ENCODE data around the gene EAPP.

DNA sequence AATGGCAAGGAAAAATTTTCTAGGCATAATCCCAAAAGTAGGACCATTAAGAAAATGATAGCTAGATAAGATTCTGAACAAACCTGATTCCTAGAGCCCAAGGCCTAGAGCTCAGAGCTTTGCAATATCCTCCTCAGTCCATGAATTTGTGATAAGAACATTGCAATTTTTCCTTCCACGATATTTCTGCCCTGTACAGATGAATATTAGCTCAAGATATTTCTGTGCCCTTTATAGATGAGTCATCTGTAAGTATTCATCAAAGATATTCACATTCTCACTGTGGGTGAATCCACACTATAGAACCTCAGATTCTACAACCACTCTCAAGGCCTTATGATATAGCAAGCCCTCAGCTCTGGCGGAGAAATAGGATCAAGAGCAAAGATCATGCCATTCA, 37.5 kb downstream of the EAPP start:
- TF ChIP-seq EP300 (IDR thresholded peaks at IDR 0.05; ENCODE audit: borderline replicate concordance in 1 of 2, control insufficient read depth in 1 of 2, low read depth in 2 of 2, low read length in 2 of 2) (no peak), SMC3 (IDR thresholded peaks at IDR 0.05; ENCODE audit: borderline replicate concordance, low read length) (no peak), ESRRA (IDR thresholded peaks at IDR 0.05; ENCODE audit: low read length) (no peak), EGR1 (IDR thresholded peaks at IDR 0.05; ENCODE audit: borderline replicate concordance in 1 of 2, low read depth in 2 of 2, low read length in 2 of 2) (no peak), ZZZ3 (IDR thresholded peaks at IDR 0.05; ENCODE audit: control insufficient read depth, insufficient read length, low read depth) (no peak), RB1 (IDR thresholded peaks at IDR 0.05; ENCODE audit: borderline replicate concordance) (no peak)
- TF ChIP-seq, protein P1, sequence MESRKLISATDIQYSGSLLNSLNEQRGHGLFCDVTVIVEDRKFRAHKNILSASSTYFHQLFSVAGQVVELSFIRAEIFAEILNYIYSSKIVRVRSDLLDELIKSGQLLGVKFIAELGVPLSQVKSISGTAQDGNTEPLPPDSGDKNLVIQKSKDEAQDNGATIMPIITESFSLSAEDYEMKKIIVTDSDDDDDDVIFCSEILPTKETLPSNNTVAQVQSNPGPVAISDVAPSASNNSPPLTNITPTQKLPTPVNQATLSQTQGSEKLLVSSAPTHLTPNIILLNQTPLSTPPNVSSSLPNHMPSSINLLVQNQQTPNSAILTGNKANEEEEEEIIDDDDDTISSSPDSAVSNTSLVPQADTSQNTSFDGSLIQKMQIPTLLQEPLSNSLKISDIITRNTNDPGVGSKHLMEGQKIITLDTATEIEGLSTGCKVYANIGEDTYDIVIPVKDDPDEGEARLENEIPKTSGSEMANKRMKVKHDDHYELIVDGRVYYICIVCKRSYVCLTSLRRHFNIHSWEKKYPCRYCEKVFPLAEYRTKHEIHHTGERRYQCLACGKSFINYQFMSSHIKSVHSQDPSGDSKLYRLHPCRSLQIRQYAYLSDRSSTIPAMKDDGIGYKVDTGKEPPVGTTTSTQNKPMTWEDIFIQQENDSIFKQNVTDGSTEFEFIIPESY (IDR thresholded peaks at IDR 0.05): no peak
- TF ChIP-seq, protein P2, sequence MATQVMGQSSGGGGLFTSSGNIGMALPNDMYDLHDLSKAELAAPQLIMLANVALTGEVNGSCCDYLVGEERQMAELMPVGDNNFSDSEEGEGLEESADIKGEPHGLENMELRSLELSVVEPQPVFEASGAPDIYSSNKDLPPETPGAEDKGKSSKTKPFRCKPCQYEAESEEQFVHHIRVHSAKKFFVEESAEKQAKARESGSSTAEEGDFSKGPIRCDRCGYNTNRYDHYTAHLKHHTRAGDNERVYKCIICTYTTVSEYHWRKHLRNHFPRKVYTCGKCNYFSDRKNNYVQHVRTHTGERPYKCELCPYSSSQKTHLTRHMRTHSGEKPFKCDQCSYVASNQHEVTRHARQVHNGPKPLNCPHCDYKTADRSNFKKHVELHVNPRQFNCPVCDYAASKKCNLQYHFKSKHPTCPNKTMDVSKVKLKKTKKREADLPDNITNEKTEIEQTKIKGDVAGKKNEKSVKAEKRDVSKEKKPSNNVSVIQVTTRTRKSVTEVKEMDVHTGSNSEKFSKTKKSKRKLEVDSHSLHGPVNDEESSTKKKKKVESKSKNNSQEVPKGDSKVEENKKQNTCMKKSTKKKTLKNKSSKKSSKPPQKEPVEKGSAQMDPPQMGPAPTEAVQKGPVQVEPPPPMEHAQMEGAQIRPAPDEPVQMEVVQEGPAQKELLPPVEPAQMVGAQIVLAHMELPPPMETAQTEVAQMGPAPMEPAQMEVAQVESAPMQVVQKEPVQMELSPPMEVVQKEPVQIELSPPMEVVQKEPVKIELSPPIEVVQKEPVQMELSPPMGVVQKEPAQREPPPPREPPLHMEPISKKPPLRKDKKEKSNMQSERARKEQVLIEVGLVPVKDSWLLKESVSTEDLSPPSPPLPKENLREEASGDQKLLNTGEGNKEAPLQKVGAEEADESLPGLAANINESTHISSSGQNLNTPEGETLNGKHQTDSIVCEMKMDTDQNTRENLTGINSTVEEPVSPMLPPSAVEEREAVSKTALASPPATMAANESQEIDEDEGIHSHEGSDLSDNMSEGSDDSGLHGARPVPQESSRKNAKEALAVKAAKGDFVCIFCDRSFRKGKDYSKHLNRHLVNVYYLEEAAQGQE (IDR thresholded peaks at IDR 0.05; ENCODE audit: low read depth, low read length): no peak
